Mucosa of descending colon (tissue), 3 donors: ENCODE data around the gene SLC16A1. TPM values are rescaled to one million over a fixed set of nuclear protein-coding genes. Genes with fewer than 3 reads are reported as not detected.

ENCODE experiments used
- ATAC-seq: fragments of 200-7000 bp; cut with Tn5 transposase; one replicate; pipeline ENCODE4 v1.9.1; 2020; ENCODE audit warnings: mild to moderate bottlenecking, moderate library complexity
- DNase-seq, 3 donors: peaks; one replicate each; pipeline ENCODE4 v3.0.0-alpha.2; 2020
- H3K36me3 ChIP-seq: fragments of 200-600 bp; one replicate; pipeline ENCODE4 v1.8.0; 2021; ENCODE audit warnings: low read depth, mild to moderate bottlenecking
- H3K4me1 ChIP-seq: fragments of 200-600 bp; one replicate; pipeline ENCODE4 v1.8.0; 2021; ENCODE audit warnings: low read depth, mild to moderate bottlenecking
- H3K4me3 ChIP-seq: fragments of 200-600 bp; one replicate; pipeline ENCODE4 v1.8.0; 2021; ENCODE audit warnings: mild to moderate bottlenecking
- H3K9me3 ChIP-seq: fragments of 200-600 bp; one replicate; pipeline ENCODE4 v1.8.0; 2021; ENCODE audit warnings: mild to moderate bottlenecking
- intact Hi-C, 2 donors: fragments of 100-400 bp; cut with DNase I in 1 of 2; cut with micrococcal nuclease in 1 of 2; formaldehyde crosslinking; loops; one replicate each; pipeline versions ENCODE4 v1.11.0 to v1.11.1; 2022; cut with DNase I, micrococcal nuclease
- total RNA-seq, 3 donors: library from RNA; stranded (reverse); fragmentation: NEBNext Ultra II Directional in 2 of 3; extraction: Animal tissue kit (Norgen Biotek cat#: 25700) in 2 of 3; gene quantifications; one replicate each; pipeline versions ENCODE4 v1.2.1 to v1.2.4, GENCODE V29; 2021 to 2023
- TF ChIP-seq, protein P1 (sequence below): fragments of 200-600 bp; IDR thresholded peaks from one replicate; pipeline ENCODE4 v1.8.0; 2022; ENCODE audit warnings: antibody characterized with exemption, mild to moderate bottlenecking
- donor health status: DM: no; HTN: no; CAD: no; lungs with moderate emphysema.
- donor health status: DM: no; HTN: no; CAD: no.
- donor health status: DM: no; HTN: yes; CAD: no.

Gene SLC16A1
- total RNA-seq, 3 donors from 2014 or later = 71.2 to 172 (median 88.0) TPM

DNA sequence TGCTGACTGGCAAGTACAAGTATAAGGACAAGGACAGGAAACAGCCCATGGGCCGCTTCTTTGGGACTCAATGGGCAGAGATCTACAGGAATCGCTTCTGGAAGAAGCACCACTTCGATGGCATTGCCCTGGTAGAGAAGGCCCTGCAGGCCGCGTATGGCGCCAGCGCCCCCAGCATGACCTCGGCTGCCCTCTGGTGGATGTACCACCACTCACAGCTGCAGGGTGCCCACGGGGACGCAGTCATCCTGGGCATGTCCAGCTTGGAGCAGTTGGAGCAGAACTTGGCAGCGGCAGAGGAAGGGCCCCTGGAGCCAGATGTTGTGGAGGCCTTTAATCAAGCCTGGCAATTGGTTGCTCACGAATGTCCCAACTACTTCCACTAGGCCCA is 32.0 kb downstream of the SLC16A1 start:
- intact Hi-C loops = no loop called here
- H3K4me1 ChIP-seq = no peaks in the 10 kb centered on the region
- no peaks in the 10 kb centered on the region for H3K9me3 ChIP-seq
- no peak overlapping the region for H3K4me3 ChIP-seq
- ATAC-seq = no peak
- TF ChIP-seq, protein P1, sequence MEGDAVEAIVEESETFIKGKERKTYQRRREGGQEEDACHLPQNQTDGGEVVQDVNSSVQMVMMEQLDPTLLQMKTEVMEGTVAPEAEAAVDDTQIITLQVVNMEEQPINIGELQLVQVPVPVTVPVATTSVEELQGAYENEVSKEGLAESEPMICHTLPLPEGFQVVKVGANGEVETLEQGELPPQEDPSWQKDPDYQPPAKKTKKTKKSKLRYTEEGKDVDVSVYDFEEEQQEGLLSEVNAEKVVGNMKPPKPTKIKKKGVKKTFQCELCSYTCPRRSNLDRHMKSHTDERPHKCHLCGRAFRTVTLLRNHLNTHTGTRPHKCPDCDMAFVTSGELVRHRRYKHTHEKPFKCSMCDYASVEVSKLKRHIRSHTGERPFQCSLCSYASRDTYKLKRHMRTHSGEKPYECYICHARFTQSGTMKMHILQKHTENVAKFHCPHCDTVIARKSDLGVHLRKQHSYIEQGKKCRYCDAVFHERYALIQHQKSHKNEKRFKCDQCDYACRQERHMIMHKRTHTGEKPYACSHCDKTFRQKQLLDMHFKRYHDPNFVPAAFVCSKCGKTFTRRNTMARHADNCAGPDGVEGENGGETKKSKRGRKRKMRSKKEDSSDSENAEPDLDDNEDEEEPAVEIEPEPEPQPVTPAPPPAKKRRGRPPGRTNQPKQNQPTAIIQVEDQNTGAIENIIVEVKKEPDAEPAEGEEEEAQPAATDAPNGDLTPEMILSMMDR = no peak
- DNase-seq = no peak
- no peaks in the 10 kb centered on the region for H3K36me3 ChIP-seq

DNA sequence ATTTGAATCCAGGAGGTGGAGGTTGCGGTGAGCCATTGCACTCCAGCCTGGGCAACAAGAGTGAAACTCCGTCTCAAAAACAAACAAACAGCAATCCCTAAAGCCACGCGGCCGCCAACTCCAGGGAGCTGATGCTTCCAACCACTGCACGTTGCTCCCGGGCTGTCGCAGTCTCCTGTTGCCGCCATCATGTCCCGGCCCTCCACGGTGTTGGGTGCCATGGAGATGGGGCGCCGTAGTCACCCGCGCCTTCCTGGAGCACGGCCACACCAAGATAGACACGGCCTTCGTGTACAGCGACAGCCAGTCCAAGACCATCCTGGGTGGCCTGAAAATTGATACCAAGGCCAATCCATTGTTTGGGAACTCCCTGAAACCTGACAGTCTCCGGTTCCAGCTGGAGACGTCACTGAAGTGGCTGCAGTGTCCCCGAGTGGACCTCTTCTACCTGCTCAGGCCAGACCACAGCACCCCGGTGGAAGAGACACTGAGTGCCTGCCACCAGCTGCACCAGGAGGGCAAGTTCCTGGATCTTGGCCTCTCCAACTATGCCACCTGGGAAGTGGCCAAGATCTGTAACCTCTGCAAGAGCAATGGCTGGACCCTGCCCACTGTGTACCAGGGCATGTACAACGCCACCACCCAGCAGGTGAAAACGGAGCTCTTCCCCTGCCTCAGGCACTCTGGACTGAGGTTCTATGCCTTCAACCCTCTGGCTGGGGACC is 32.6 kb downstream of the SLC16A1 start:
- no peak for DNase-seq
- no peaks in the 10 kb centered on the region for H3K9me3 ChIP-seq
- ATAC-seq = no peak
- intact Hi-C loops = no loop called here
- TF ChIP-seq, protein P1 = no peak
- no peak overlapping the region for H3K4me3 ChIP-seq
- H3K36me3 ChIP-seq = no peaks in the 10 kb centered on the region
- no peaks in the 10 kb centered on the region for H3K4me1 ChIP-seq

DNA sequence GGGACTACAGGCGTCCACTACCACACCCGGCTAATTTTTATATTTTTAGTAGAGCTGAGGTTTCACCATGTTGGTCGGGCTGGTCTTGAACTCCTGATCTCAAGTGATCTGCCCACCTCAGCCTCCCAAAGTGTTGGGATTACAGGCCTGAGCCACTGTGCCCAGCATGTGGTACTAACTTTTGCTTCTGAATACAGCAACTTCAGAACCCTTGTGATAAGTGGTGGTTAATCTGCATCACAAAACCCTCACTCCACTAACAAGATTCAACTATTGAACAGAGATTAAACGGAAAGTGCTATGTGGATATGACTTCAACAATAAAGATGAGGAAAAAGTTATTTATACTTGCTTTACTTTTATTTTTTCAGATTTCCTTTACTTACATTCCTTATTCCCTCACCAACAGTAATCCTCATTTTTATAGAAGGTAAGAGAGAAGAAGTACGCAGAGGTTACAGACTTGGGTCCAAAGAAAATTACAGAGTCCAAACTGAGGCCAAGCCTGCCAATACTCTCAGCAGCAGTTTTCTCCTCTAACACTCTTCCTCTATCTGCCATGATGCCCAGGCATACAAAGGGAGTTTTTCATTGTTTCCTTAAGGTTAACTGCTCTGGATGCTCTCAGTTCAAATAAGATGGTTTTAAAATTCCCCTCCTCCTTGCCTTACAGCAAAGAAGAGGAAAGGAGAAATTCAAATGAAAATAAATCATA is 44.3 kb downstream of the SLC16A1 start:
- no peak for ATAC-seq
- H3K36me3 ChIP-seq = no peaks in the 10 kb centered on the region
- no peak overlapping the region for H3K4me3 ChIP-seq
- peaks cover 3% of the 10 kb centered on the region for H3K4me1 ChIP-seq
- TF ChIP-seq, protein P1 = no peak
- DNase-seq = no peak
- no peaks in the 10 kb centered on the region for H3K9me3 ChIP-seq
- intact Hi-C loops = no loop called here

DNA sequence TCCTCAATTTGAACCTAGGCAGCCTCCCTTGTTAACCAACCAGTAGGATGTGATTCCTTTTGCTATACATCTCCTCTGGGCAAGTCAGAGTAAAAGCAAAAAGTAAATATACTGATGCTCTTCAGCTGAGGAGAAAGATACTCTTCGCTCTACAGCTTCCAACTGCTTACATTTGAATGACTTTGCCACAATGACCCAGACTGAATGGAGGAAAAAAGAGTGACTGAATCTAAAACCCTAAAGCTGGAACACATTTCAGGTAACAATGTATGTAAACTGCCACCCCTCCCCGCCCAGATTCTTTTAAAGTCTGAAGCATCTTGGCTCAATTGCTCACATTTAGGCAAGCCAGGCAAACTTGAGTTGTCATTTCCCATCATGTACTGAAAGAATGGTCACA is 46.1 kb downstream of the SLC16A1 start:
- Histone ChIP-seq H3K4me1 (peaks cover 14% of the 10 kb centered on the region), H3K36me3 (no peaks in the 10 kb centered on the region), H3K9me3 (no peaks in the 10 kb centered on the region), H3K4me3 (no peak overlapping the region)
- TF ChIP-seq, protein P1 = no peak
- no peak for ATAC-seq
- intact Hi-C loops = no loop called here
- DNase-seq = no peak

DNA sequence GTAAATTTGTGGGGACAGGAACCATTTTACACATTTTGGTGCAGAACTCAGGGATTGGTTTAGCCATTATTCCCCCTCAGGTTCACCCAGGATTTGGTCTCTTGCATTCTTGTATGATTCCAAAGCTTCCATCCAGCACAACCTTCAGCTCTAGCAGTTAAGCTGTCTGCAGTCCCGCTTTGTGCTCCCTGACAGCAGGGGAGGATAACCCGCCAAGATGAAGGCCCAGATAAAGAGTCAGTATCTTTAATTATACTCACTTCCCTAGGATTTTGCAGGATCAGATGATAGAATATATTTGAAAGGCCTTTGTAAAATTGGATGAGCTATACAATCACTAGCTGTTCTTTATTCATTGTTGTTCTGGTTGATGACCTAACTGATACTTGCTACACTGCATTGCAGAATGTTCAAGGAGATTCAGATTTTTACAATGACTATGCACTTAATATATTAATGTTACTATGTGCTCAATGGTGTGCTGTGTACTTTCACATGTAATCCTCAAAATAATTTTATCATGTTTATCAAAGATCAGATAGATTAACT is 49.8 kb downstream of the SLC16A1 start:
- no peaks in the 10 kb centered on the region for H3K36me3 ChIP-seq
- TF ChIP-seq, protein P1 = no peak
- H3K9me3 ChIP-seq = no peaks in the 10 kb centered on the region
- DNase-seq (no peak), ATAC-seq (no peak)
- peaks cover 21% of the 10 kb centered on the region for H3K4me1 ChIP-seq
- no peak overlapping the region for H3K4me3 ChIP-seq
- intact Hi-C loops = no loop called here
